ENCODE measurements around the gene RUVBL2. TPM values are rescaled to one million over a fixed set of nuclear protein-coding genes. Genes with fewer than 3 reads are reported as not detected.
A peak's percentile ranks its signal among the peaks of the same experiment; 100 is the strongest.

RUVBL2 gene
- total RNA-seq, 1 experiment from 2014 or later: 130 TPM

DNA sequence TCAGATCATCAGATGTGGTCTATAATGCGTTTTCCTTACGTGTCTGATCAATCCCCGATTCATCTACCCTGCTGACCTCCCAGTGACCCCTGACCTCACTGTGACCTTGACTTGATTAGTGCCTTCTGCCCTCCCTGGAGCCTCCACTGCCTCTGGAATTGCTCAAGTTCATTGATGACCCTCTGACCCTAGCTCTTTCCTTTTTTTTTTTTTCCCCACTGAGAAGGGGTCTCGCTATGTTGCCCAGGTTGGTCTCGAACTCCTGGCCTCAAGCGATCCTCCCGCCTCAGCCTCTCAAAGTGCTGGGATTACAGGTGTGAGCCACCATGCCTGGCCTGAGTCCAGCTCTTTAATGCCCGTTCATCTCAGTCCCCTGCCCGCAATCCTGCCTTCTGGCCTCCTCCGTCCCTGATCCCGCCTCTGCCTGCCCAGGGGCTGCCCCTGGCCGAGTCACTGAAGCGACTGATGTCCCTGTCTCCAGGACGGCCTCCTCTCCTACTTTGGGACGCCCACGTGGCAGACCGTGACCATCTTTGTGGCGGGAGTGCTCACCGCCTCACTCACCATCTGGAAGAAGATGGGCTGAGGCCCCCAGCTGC, 32.5 kb upstream of the RUVBL2 start:
- Histone ChIP-seq H3K9ac (ENCODE audit: extremely low read depth, insufficient read length, low read length) (no peak overlapping the region), H4K91ac (ENCODE audit: insufficient read length, low read depth, low read length) (no peak overlapping the region), H3K14ac (ENCODE audit: insufficient read depth, low read length) (no peak overlapping the region), H3K4me2 (ENCODE audit: insufficient read depth, insufficient read length, low read length) (no peak overlapping the region), H3K79me2 (ENCODE audit: insufficient read depth, low read length) (no peaks in the 10 kb centered on the region), H3K27me3 (ENCODE audit: insufficient read depth, low read length) (no peaks in the 10 kb centered on the region), H3K9me3 (ENCODE audit: control insufficient read depth, low read depth, low read length) (no peaks in the 10 kb centered on the region), H2BK12ac (ENCODE audit: insufficient read length, low read depth, low read length) (no peak overlapping the region), H2BK15ac (ENCODE audit: low read depth, low read length) (no peak overlapping the region), H2BK120ac (ENCODE audit: low read depth, low read length, poor library complexity, severe bottlenecking) (no peak overlapping the region), H3K56ac (ENCODE audit: insufficient read length, low read depth, low read length) (no peak overlapping the region), H4K8ac (replicated peaks; ENCODE audit: insufficient read length, low read depth, low read length) (no peak overlapping the region), H2BK5ac (ENCODE audit: insufficient read length, low read length) (no peak overlapping the region), H3K23ac (ENCODE audit: insufficient read length, low read depth, low read length) (no peak overlapping the region), H3K27ac (ENCODE audit: insufficient read length, low read depth, low read length) (no peak overlapping the region), H3T11ph (ENCODE audit: low read length) (no peak overlapping the region), H3K18ac (ENCODE audit: insufficient read length, low read depth, low read length) (no peak overlapping the region), H2BK20ac (ENCODE audit: low read depth, low read length, poor library complexity, severe bottlenecking) (no peak overlapping the region), H2AK5ac (ENCODE audit: insufficient read length, low read length) (no peak overlapping the region), H2AFZ (ENCODE audit: low read length) (no peak overlapping the region), H4K5ac (ENCODE audit: insufficient read length, low read depth, low read length) (no peak overlapping the region), H3K79me1 (ENCODE audit: insufficient read depth, low read depth, low read length, poor library complexity, severe bottlenecking) (peaks cover 3% of the 10 kb centered on the region), H3K23me2 (ENCODE audit: insufficient read length, low read depth, low read length, poor library complexity, severe bottlenecking) (peaks cover 12% of the 10 kb centered on the region), H3K4ac (ENCODE audit: low read depth, low read length) (no peak overlapping the region), H3K4me1 (ENCODE audit: insufficient read depth, low read length) (no peaks in the 10 kb centered on the region; the same call in 1 of the 2 replicates), H4K20me1 (ENCODE audit: control insufficient read depth, insufficient read depth, insufficient read length) (peaks cover 3% of the 10 kb centered on the region)
- TF ChIP-seq, protein P1, sequence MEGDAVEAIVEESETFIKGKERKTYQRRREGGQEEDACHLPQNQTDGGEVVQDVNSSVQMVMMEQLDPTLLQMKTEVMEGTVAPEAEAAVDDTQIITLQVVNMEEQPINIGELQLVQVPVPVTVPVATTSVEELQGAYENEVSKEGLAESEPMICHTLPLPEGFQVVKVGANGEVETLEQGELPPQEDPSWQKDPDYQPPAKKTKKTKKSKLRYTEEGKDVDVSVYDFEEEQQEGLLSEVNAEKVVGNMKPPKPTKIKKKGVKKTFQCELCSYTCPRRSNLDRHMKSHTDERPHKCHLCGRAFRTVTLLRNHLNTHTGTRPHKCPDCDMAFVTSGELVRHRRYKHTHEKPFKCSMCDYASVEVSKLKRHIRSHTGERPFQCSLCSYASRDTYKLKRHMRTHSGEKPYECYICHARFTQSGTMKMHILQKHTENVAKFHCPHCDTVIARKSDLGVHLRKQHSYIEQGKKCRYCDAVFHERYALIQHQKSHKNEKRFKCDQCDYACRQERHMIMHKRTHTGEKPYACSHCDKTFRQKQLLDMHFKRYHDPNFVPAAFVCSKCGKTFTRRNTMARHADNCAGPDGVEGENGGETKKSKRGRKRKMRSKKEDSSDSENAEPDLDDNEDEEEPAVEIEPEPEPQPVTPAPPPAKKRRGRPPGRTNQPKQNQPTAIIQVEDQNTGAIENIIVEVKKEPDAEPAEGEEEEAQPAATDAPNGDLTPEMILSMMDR (conservative IDR thresholded peaks at IDR 0.05): no peak
- peaks cover 17 to 57% (median 46%) of the 10 kb centered on the region in 3 experiments; a peak in 6 of 7 replicates for H3K36me3 Mint-ChIP-seq (ENCODE audit: insufficient read depth in 1 of 3, low read depth in 3 of 3)
- H3K4me3 Mint-ChIP-seq: peak overlapping the region in 1 of 2 experiments; percentile 55; a peak in 2 of 5 replicates
- peaks cover 2% of the 10 kb centered on the region; the same call in 1 of the 2 replicates for H3K27me3 Mint-ChIP-seq (ENCODE audit: low read depth)
- peaks cover 0 to 5% of the 10 kb centered on the region in 2 experiments; a peak in 2 of 5 replicates for H3K9me3 Mint-ChIP-seq
- no peak for DNase-seq
- peaks cover 29 to 34% of the 10 kb centered on the region in 2 experiments for H3K4me1 Mint-ChIP-seq
- no CpG with 5 or more reads among the region's 19 CpGs for WGBS (ENCODE audit: extremely low coverage, insufficient read length, low lambda C conversion rate)
- H3K27ac Mint-ChIP-seq: peak overlapping the region in 2 of 3 experiments; percentile 9 to 83; a peak in 3 of 7 replicates

All from H9 (cell line).